COLO668 (cell line): ENCODE data around the gene DNAJA1.
A peak's percentile ranks its signal among the peaks of the same experiment; 100 is the strongest.
"Not testable (repeated sequence)": the region's sequence is repeated elsewhere in the genome, so short reads cannot be mapped to it uniquely, and the experiment has no call there.

Experiments used
- DNase-seq: peaks from one replicate; lab custom pipeline; 2025; ENCODE audit not compliant: unreplicated experiment; lab: John Stamatoyannopoulos, UW

DNAJA1 gene

DNA sequence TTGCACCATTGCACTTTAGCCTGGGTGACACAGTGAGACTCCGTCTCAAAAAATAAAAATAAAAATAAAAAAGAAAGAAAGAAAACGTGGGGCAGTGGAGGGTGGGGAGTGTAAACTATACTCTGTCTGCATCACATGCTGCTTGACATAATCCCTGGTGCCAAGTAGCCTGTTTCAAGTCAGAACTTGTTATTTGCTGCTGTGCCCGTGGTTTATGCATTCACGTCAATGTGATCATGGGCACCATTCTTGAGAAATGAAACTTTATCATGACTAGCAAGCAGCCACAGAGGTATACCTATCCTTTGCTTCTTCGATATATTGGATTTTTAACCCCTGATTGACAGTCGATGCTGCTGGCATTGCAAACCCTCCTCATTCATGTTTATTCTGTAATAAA lies 55.5 kb downstream of the DNAJA1 start:
- no peak for DNase-seq

DNA sequence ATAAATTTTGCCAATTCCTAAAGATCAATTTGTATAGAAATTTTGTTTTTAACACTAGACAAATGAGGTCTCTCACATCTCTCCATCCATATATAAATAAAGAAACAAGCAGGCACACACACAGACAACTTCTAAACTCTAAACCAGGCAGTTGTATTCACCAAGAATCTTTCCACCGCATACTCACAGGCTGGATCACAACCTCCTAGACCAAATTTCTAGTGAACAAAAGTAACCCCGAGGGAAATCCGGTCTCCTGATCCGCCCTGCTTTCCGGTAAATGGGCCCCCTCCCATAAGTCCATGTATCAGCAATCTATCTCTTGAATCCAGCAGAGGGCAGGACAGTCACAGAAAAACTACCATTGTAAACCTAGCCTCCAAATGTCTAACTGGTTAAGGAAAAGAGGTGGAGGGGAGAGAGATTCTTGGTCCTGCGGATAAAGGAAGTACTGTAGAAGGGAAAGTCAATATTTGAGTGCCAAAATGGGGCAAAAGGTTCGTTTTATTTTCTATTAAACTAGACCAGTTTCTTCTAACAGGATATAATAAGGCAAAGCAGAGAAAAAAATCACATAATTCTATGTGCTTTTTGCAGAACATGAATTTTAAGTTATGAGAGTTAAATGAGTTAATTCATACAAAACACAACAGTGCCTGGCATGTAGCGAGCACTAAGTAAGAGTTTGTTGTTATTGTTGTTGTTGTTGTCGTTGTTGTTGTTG lies 56.2 kb downstream of the DNAJA1 start:
- peak; percentile 38 for DNase-seq

DNA sequence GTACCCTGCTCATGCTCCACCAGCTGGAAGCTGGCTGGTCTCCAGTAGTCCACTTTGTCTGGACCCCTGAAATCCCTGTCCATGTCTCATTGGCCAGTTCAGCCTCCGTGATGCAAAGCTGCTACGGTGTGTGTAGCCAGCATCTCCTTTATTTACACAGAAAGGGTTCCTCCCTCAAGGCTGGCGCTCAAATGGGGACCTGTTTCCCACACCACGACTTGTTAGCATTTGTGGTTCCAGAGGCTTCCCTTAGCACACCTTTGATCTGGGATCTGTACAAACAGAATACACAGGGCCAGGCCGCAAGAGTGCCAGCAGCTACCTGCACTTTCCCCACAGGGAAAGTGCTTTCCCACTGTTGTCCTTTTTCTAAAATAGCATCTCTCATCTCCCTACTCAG lies 57.1 kb downstream of the DNAJA1 start:
- DNase-seq, result no peak

- no peak for DNase-seq
These were observed 57.7 kb downstream of the DNAJA1 start for GRCh38 chr9:33082538-33083326.

DNA sequence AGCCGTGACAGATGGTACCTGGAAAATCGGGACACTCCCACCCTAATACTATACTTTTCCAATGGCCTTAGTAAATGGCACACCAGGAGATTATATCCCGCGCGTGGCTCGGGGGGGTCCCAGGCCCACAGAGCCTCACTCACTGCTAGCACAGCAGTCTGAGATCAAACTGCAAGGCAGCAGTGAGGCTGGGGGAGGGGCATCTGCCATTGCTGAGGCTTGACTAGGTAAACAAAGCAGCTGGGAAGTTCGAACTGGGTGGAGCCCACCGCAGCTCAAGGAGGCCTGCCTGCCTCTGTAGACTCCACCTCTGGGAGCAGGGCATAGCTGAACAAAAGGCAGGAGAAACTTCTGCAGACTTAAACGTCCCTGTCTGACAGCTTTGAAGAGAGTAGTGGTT lies 60.6 kb downstream of the DNAJA1 start:
- not testable (repeated sequence) for DNase-seq
